Measurements from ENCODE around the gene ERC1. TPM values are rescaled to one million over a fixed set of nuclear protein-coding genes. Genes with fewer than 3 reads are reported as not detected.
"Not testable (repeated sequence)": the region's sequence is repeated elsewhere in the genome, so short reads cannot be mapped to it uniquely, and the experiment has no call there.

The ERC1 gene
- polyA plus RNA-seq, 10 donors = 20.1 to 28.1 (median 24.1) TPM

DNA sequence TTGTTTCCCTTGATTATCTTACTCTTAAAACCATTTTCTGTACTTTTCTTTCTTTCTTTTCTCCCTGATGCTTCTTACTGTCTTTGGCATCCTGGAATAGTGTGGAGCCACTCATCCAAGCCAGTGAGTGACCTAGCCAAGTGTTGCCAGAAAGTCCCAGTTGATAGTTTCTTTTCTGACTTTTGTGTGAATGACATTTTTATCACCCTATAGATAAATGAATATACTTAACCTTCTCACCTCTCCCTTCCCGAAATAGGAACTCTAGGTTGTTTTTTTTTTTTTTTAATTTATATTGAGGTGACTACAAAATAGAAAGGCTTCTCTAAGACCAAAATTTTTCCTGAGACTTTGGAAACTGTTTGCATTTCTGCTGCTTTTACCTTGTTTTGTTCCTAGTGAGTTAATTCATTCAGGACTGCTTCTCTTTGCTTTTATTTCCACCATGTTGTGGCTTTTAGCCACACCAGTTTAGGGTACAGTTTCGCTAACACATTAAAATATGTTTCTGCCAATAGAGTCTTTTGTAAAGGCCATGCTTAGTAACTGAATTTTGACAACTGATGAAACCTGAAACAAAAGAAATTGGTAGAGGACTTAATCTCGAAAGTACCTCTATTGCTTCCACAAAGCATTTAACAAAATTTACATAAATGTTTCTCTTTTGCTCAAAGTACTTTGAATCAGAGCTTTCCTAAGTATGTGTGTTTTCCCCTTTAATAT lies 194.6 kb downstream of the ERC1 start:
- DNase-seq = no peak

DNA sequence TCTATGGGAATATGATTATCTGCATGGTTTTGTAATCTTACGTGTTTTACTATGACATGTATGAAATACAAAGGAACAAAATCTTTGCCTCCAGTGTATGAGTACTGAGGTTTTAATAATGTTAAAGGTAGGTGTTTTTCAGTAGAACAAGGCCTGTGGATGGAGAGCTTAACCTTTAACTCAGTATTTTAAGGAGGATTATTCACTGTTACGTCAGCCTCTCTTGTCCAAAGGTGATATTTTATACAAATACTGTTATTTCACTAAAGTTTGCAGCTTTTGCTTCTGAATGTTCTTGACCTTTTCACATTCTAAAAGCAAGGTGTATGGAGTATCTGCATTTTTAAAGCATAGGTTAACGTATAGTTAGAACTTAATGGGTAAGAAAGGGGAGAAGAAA lies 195.3 kb downstream of the ERC1 start:
- no peak for DNase-seq

GRCh38 chr12:1188016-1188415 lies 197.0 kb downstream of the ERC1 start:
- DNase-seq = no peak

DNA sequence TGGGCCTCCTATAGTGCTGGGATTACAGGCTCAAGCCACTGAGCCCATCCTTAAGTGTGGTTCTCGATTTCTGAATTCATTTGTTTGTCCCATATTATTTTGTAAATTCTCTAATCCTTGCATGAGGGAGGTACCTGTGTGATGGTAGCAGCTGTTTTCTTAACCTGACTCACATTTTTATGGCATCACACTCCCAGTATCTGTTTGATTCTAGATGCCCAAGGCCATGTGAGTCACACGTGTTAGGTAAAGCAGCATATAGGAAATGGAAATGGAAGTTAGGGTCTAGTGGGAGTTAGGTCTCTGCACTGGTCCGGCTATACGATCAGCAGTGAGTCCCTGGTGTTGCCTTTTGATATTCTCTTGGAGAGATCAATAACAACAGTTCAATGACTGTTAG lies 198.1 kb downstream of the ERC1 start:
- DNase-seq = no peak

DNA sequence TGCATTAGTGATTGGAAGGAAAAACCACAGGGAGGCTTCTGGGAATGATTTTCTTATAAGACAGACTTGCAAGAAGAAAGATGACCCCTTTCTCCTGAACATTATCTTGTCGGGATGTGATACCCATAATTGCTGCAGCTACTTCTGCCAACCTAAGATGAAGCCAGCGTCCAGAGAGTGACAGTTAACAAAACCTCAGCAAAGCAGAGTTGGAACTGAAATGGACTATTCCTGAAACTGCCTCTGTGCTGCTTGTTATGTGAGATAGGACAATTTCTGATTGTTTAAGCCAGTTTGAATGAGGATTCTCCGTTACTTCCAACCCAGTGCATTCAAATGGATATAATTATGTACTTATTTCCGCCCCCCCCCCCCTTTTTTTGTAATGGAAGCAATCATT lies 204.5 kb downstream of the ERC1 start:
- DNase-seq = no peak

- no peak for DNase-seq
Measured at GRCh38 chr12:1197264-1198018, 206.4 kb downstream of the ERC1 start.

DNA sequence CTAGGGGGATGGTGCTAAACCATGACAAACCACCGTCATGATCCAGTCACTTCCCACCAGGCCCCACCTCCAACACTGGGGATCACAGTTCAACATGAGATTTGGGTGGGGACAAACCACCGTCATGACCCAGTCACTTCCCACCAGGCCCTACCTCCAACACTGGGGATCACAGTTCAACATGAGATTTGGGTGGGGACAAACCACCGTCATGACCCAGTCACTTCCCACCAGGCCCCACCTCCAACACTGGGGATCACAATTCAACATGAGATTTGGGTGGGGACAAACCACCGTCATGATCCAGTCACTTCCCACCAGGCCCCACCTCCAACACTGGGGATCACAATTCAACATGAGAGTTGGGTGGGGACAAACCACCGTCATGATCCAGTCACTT lies 207.8 kb downstream of the ERC1 start:
- DNase-seq = not testable (repeated sequence)

GRCh38 chr12:1199700-1200099 lies 208.7 kb downstream of the ERC1 start:
- DNase-seq = no peak

DNA sequence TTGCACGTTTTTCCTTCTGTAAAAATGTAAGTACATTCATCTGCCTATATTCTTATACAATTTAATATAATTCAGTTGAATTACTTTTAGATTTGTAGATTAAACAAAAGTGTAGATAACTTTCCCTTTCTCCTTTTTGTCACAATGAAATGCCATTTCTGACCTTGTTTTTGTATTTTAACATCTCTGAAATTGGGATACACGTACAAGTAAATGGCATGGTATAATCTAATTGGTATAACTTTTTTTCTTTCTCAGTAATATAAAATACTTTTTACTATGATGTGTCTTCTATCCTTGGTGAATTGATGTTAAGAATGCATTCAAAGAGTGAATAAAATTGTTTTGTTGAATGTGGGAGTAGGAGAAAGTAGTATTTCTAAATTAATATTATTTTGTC lies 210.0 kb downstream of the ERC1 start:
- no peak for DNase-seq

- DNase-seq = no peak
Measured at GRCh38 chr12:1201886-1202285, 210.9 kb downstream of the ERC1 start.

DNA sequence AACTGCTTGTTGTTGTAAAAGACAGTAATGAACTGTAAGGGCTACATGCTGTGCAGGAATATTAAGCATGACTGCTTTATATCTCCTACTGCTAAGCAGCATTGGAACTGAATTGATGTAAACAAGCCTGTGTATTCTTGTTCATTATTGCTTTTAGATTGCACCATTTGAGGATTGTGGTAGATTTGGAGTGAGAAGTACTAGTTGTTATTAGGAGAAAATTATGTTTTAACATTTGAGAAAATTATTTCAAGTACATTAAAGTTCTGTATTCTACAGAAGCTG lies 212.7 kb downstream of the ERC1 start:
- DNase-seq = no peak

GRCh38 chr12:1204581-1205121 lies 213.6 kb downstream of the ERC1 start:
- DNase-seq = peak in 1 of 3 donors; percentile 54

GRCh38 chr12:1205512-1206060 lies 214.6 kb downstream of the ERC1 start:
- no peak for DNase-seq

DNA sequence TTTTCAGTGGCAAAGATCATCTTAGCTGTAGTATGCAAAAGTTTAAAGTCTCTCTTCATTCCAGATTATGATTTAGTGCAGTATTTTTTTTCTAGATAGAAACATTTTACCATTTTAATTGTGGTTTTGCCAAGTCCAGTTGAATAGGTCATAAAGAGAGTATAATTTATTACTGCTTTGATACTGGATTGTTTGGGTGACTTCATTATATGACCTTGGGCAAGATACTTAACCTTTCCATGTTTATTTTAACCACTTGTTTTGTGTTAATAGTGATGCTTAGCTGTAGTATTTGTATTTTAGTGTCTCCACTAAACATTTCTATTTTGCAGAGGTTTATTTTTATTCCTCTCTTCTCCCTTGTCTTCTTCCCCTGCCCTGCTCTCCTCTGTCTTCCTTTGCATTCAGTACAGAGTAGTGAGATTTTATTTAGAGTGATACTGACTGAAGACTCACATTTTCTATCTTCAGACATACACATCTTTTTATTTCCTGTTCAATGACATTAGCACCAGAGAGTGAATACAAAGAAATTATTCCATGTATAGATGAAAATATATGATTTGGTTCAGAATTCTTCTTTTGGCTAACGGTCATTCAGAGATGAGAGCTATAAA lies 215.2 kb downstream of the ERC1 start:
- DNase-seq = no peak

DNA sequence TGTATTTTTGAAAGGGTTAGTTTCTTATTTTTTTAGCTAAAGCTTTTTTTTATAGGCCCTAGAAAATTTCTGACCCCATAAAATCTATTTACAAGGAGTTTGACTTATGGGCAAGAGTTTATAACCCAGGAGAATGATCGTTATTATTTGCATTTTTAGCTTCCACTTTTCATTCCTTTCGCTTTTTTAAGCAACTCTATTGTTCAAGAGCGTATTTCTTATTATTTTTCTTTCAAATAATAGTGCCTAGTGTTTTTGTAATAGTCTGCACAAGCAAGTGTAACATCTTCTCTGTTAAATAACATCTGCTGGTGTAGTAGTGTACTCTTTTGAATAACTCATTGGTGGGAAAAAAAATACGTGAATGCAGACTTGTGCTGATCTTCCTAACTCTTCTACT lies 216.3 kb downstream of the ERC1 start:
- DNase-seq = no peak

- not testable (repeated sequence) for DNase-seq
Measured at GRCh38 chr12:1208719-1209118, 217.7 kb downstream of the ERC1 start.

DNA sequence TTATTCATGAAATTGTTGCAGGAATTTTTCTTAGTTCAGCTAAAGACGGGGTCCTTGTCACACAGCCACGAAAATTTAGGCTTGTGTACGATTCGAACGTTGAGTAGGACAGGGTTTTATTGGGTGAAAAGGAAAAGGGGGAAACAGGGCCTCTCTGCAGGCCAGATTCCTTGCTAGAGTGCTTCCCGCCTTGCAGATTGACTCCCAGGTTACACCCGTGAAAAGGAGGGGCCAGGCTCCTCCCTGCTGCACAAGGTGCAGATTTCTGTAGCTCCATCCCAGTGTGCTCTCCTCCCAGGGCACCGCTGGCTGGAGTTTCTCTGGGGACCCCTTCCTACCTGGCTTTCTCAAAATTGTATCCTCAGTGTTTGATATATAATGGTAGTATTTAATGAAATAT lies 221.5 kb downstream of the ERC1 start:
- no peak for DNase-seq

DNA sequence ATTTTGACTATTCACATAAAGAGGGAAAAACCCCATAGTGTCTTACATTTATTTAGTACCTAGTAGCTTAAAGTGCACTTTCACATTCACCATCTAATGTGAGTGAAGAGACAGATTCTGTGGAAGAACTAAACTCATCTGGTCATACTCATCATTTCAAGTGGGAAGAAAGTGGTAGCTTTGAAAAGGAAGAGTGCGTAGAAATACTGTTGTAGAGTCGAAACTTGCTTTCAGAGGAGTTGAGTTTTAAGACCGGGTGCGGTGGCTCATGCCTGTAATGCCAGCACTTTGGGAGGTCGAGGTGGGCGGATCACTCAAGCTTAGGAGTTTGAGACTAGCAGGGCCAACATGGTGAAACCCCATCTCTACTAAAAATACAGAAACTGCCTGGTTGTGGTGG lies 222.2 kb downstream of the ERC1 start:
- no peak for DNase-seq

GRCh38 chr12:1213618-1214205 lies 222.7 kb downstream of the ERC1 start:
- peak in 1 of 3 donors; percentile 37 for DNase-seq

DNA sequence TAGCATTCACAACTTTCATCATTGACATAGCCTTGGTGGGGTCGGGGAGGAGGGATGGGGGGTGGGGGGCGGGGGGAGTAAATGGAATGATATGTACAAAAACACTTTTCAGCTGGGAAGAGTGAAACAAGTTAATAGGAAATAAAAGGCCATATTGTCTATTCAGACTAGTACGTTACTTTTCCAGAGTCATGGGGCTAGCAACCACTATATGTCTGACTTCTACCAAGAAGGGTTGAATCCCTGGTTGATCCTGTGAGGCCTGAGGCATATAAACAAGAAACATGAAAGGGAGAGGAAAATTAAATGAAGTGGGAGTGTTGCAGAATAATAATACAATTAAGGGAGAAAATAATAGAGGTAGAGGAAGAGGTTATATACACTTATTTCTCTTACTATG lies 225.5 kb downstream of the ERC1 start:
- no peak for DNase-seq

GRCh38 chr12:1217191-1217949 lies 226.3 kb downstream of the ERC1 start:
- peak in 2 of 3 donors; percentile 30 to 54 for DNase-seq

DNA sequence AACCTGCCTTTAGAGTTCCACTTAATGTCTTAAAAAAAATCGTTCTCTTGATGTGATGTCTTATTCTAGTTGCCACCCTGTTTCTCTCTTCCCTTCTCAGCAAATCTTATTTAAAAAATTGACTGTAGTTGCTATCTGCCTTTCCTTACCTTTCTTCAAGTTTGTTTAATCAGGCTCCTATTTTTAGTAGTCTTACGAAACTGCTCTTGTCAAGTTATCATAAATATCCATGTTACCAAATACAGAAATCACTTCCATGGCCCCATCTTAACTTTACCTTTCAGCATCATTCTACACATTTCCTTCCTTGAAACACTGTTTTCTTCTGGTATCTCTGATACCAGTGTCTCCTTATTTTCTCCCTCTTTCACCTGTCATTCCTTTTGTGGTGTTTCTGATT lies 227.3 kb downstream of the ERC1 start:
- no peak for DNase-seq

Data from muscle of back (tissue), 11 donors.